NB4 (cell line): ENCODE results near the gene GSX2.
A peak's percentile ranks its signal among the peaks of the same experiment; 100 is the strongest.

Experiments used
- DNase-seq: peaks from one replicate; pipeline ENCODE4 v3.0.0; 2010; ENCODE audit warnings: low read depth
- H3K4me3 ChIP-seq: one replicate; pipeline ENCODE4 v1.5.1; 2011; ENCODE audit warnings: mild to moderate bottlenecking, low read depth, low read length, moderate library complexity
- MAX ChIP-seq: IDR thresholded peaks from 2 replicates; pipeline ENCODE4 v1.6.1; 2011; ENCODE audit warnings: low read depth, low read length
- MYC ChIP-seq: IDR thresholded peaks from 2 replicates; pipeline ENCODE4 v1.6.1; 2011; ENCODE audit warnings: low read depth, low read length
- POLR2A ChIP-seq: IDR thresholded peaks from 2 replicates; pipeline ENCODE4 v1.6.1; 2011; ENCODE audit warnings: mild to moderate bottlenecking; ENCODE audit not compliant: insufficient read length; ENCODE audit errors: extremely low read depth
- TF ChIP-seq, protein P1 (sequence below): IDR thresholded peaks from one replicate; pipeline ENCODE4 v1.5.1; 2012; ENCODE audit warnings: low read depth, low read length

Gene GSX2

DNA sequence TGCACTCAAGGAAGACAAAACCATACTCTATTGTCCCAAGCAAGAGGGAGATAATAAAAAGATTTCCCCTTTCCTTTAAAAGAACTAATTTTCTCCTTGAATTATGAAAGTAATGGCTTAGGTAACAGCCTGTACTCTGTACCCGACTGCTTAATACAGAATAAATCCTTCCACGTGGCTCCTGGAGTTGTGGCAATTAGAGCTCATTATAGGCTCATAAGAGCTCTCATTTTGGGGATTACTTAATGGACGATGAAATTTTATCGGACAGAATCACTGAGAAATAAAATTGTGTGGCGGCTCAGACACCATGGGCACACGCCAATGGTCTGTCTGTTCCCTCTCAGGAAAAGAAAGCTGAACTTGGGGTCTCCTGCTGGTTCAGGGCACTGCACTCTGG is 2.8 kb upstream of the GSX2 start:
- no peak for TF ChIP-seq MYC
- TF ChIP-seq, protein P1, sequence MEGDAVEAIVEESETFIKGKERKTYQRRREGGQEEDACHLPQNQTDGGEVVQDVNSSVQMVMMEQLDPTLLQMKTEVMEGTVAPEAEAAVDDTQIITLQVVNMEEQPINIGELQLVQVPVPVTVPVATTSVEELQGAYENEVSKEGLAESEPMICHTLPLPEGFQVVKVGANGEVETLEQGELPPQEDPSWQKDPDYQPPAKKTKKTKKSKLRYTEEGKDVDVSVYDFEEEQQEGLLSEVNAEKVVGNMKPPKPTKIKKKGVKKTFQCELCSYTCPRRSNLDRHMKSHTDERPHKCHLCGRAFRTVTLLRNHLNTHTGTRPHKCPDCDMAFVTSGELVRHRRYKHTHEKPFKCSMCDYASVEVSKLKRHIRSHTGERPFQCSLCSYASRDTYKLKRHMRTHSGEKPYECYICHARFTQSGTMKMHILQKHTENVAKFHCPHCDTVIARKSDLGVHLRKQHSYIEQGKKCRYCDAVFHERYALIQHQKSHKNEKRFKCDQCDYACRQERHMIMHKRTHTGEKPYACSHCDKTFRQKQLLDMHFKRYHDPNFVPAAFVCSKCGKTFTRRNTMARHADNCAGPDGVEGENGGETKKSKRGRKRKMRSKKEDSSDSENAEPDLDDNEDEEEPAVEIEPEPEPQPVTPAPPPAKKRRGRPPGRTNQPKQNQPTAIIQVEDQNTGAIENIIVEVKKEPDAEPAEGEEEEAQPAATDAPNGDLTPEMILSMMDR, result no peak
- no peak for TF ChIP-seq MAX
- TF ChIP-seq POLR2A, result no peak
- DNase-seq, result no peak
- H3K4me3 ChIP-seq, result no peak overlapping the region

- H3K4me3 ChIP-seq, result no peak overlapping the region
- TF ChIP-seq MAX (no peak), MYC (no peak), POLR2A (no peak)
- TF ChIP-seq, protein P1, result no peak
- no peak for DNase-seq
Measured at GRCh38 chr4:54098375-54098774, 1.6 kb upstream of the GSX2 start.

- no peak overlapping the region for H3K4me3 ChIP-seq
- DNase-seq, result peak; percentile 35
- TF ChIP-seq MYC, result no peak
- no peak for TF ChIP-seq POLR2A
- TF ChIP-seq MAX, result no peak
- TF ChIP-seq, protein P1, result no peak
Measured at GRCh38 chr4:54099287-54099747, 646 bp upstream of the GSX2 start.

DNA sequence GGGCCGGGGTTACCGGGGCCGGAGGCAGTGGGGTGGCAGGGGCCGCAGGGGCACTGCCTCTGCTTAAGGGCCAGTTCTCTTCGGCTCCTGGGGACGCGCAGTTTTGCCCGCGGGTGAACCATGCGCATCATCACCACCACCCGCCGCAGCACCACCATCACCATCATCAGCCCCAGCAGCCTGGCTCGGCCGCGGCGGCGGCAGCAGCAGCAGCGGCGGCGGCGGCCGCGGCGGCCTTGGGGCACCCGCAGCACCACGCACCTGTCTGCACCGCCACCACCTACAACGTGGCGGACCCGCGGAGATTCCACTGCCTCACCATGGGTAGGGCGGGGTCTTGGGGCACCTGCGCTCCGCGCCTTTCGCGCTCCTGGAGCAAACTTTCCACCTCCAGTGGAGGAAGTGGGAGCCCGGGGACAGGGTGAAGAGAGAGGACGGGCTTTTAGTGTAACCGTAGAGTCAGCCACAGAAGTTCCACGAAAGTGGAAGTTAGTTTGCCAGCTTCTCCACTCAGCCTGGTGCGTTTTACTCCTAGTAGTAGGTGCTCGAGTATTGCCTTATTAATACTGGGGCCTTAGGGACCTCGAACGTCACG is 729 bp downstream of the GSX2 start:
- no peak overlapping the region for H3K4me3 ChIP-seq
- no peak for DNase-seq
- TF ChIP-seq POLR2A (no peak), MYC (no peak), MAX (no peak)
- TF ChIP-seq, protein P1, result no peak

DNA sequence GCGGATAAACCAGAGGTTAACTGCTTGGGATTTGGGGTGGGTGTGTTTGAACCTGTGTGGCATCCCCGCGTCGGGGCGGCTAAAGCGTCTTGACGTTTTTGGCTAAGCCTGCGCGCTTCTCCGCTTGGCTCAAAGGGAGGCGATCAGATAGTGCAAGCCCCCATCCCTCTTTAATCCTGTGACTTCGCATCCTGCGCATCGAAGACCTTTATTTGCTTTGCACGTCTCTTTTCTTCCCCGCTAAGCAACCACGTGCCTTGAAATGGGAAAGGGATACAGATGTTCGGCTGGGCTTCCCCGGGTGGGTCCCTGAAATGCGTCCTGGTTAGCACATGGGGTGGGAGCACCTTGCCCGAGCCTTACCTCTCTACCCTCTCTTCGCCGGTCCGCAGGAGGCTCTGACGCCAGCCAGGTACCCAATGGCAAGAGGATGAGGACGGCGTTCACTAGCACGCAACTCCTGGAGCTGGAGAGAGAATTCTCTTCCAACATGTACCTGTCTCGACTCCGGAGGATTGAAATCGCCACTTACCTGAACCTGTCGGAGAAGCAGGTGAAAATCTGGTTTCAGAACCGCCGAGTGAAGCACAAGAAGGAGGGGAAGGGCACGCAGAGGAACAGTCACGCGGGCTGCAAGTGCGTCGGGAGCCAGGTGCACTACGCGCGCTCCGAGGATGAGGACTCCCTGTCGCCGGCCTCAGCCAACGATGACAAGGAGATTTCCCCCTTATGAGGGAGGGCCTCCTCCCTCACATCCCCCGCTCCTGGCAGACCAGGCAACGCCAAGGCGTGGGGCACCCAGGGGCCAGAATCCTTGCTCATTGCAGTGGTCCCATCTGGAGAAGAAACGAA is 1.5 kb downstream of the GSX2 start:
- no peak overlapping the region for H3K4me3 ChIP-seq
- TF ChIP-seq POLR2A (no peak), MAX (no peak), MYC (no peak)
- TF ChIP-seq, protein P1, result no peak

More for the DNA sequence above, 1.5 kb downstream of the GSX2 start:
- DNase-seq, result no peak
